GM12878 (cell line): Measurements from ENCODE around the gene ZMYND10. TPM values are rescaled to one million over a fixed set of nuclear protein-coding genes. Genes with fewer than 3 reads are reported as not detected.

Source experiments
- NFXL1 ChIP-seq: fragments of 450-650 bp; IDR thresholded peaks from 2 replicates; pipeline ENCODE4 v1.6.1; 2017; ENCODE audit warnings: antibody characterized with exemption, mild to moderate bottlenecking, borderline replicate concordance
- NFYA ChIP-seq: IDR thresholded peaks from 2 replicates; pipeline ENCODE4 v1.6.1; 2011; ENCODE audit warnings: low read depth, mild to moderate bottlenecking, low read length, improper control_type of control experiment, borderline replicate concordance
- PML ChIP-seq: IDR thresholded peaks from 2 replicates; pipeline ENCODE4 v1.6.1; 2012; ENCODE audit warnings: low read length, inconsistent platforms
- POU2F2 ChIP-seq: IDR thresholded peaks from 3 replicates; pipeline ENCODE4 v1.6.1; 2011; ENCODE audit warnings: low read depth, mild to moderate bottlenecking, low read length, borderline replicate concordance
- SUPT20H ChIP-seq: IDR thresholded peaks from 2 replicates; pipeline ENCODE4 v1.6.1; 2011; ENCODE audit warnings: low read depth, mild to moderate bottlenecking, low read length, moderate library complexity, borderline replicate concordance; ENCODE audit not compliant: control insufficient read depth
- polyA plus RNA-seq, 11 experiments: library from polyadenylated mRNA; depleted of rRNA in 4 of 11; unstranded in 6 of 11; stranded (reverse) in 5 of 11; fragments of >200 nt; fragmentation: Nextera tagmentation in 4 of 11; fragmentation: Illumina TruSeq in 1 of 11; extraction: Ambion mirVana in 4 of 11; extraction: Trizol in 1 of 11; gene quantifications; 1 replicate in 1 of 11; 2 replicates in 10 of 11; pipeline versions ENCODE4 v1.2.1 to v1.2.3, GENCODE V29; 2011 to 2016; ENCODE audit warnings: inconsistent platforms in 2 of 11, missing spikeins in 2 of 11, low read depth in 1 of 11
- total RNA-seq, 4 experiments: library from RNA; depleted of rRNA in 3 of 4; stranded (reverse); fragments of >200 nt in 3 of 4; fragmentation: Illumina TruSeq in 1 of 4; extraction: Trizol in 1 of 4; gene quantifications; 2 replicates each; pipeline versions ENCODE4 v1.2.1 to v1.2.3, GENCODE V29; 2013 to 2021
- TF ChIP-seq, protein P1 (sequence below): fragments of 450-650 bp; IDR thresholded peaks from 2 replicates; pipeline ENCODE4 v1.6.1; 2016; ENCODE audit warnings: mild to moderate bottlenecking, moderate library complexity, borderline replicate concordance
- TF ChIP-seq, protein P2 (sequence below): fragments of 450-650 bp; IDR thresholded peaks from 2 replicates; pipeline ENCODE4 v1.6.1; 2017; ENCODE audit warnings: mild to moderate bottlenecking
- TF ChIP-seq, protein P3 (sequence below): fragments of 450-650 bp; IDR thresholded peaks from 2 replicates; pipeline ENCODE4 v1.6.1; 2018; ENCODE audit warnings: mild to moderate bottlenecking, low read depth, moderate library complexity; ENCODE audit not compliant: partially characterized antibody
- TF ChIP-seq, protein P4 (sequence below): IDR thresholded peaks from 2 replicates; pipeline ENCODE4 v1.6.1; 2012; ENCODE audit warnings: improper control_type of control experiment, low read depth, low read length; ENCODE audit not compliant: insufficient replicate concordance

ZMYND10 gene
- total and polyA plus RNA-seq, 10 of the 15 experiments (the other 5 are each of a cell fraction or from before 2014, with no cell fraction given) = 0.11 to 1.0 (median 0.37) TPM

- TF ChIP-seq, protein P1, sequence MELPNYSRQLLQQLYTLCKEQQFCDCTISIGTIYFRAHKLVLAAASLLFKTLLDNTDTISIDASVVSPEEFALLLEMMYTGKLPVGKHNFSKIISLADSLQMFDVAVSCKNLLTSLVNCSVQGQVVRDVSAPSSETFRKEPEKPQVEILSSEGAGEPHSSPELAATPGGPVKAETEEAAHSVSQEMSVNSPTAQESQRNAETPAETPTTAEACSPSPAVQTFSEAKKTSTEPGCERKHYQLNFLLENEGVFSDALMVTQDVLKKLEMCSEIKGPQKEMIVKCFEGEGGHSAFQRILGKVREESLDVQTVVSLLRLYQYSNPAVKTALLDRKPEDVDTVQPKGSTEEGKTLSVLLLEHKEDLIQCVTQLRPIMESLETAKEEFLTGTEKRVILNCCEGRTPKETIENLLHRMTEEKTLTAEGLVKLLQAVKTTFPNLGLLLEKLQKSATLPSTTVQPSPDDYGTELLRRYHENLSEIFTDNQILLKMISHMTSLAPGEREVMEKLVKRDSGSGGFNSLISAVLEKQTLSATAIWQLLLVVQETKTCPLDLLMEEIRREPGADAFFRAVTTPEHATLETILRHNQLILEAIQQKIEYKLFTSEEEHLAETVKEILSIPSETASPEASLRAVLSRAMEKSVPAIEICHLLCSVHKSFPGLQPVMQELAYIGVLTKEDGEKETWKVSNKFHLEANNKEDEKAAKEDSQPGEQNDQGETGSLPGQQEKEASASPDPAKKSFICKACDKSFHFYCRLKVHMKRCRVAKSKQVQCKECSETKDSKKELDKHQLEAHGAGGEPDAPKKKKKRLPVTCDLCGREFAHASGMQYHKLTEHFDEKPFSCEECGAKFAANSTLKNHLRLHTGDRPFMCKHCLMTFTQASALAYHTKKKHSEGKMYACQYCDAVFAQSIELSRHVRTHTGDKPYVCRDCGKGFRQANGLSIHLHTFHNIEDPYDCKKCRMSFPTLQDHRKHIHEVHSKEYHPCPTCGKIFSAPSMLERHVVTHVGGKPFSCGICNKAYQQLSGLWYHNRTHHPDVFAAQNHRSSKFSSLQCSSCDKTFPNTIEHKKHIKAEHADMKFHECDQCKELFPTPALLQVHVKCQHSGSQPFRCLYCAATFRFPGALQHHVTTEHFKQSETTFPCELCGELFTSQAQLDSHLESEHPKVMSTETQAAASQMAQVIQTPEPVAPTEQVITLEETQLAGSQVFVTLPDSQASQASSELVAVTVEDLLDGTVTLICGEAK = peak; percentile 82; the same call in 1 of the 2 replicates
- peak; percentile 78; the same call in 1 of the 2 replicates for TF ChIP-seq NFXL1
- TF ChIP-seq, protein P2, sequence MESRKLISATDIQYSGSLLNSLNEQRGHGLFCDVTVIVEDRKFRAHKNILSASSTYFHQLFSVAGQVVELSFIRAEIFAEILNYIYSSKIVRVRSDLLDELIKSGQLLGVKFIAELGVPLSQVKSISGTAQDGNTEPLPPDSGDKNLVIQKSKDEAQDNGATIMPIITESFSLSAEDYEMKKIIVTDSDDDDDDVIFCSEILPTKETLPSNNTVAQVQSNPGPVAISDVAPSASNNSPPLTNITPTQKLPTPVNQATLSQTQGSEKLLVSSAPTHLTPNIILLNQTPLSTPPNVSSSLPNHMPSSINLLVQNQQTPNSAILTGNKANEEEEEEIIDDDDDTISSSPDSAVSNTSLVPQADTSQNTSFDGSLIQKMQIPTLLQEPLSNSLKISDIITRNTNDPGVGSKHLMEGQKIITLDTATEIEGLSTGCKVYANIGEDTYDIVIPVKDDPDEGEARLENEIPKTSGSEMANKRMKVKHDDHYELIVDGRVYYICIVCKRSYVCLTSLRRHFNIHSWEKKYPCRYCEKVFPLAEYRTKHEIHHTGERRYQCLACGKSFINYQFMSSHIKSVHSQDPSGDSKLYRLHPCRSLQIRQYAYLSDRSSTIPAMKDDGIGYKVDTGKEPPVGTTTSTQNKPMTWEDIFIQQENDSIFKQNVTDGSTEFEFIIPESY = peak; percentile 71
- TF ChIP-seq PML = no peak
- TF ChIP-seq SUPT20H = no peak
- TF ChIP-seq NFYA = no peak
- TF ChIP-seq, protein P3, sequence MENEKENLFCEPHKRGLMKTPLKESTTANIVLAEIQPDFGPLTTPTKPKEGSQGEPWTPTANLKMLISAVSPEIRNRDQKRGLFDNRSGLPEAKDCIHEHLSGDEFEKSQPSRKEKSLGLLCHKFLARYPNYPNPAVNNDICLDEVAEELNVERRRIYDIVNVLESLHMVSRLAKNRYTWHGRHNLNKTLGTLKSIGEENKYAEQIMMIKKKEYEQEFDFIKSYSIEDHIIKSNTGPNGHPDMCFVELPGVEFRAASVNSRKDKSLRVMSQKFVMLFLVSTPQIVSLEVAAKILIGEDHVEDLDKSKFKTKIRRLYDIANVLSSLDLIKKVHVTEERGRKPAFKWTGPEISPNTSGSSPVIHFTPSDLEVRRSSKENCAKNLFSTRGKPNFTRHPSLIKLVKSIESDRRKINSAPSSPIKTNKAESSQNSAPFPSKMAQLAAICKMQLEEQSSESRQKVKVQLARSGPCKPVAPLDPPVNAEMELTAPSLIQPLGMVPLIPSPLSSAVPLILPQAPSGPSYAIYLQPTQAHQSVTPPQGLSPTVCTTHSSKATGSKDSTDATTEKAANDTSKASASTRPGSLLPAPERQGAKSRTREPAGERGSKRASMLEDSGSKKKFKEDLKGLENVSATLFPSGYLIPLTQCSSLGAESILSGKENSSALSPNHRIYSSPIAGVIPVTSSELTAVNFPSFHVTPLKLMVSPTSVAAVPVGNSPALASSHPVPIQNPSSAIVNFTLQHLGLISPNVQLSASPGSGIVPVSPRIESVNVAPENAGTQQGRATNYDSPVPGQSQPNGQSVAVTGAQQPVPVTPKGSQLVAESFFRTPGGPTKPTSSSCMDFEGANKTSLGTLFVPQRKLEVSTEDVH = peak; percentile 58
- TF ChIP-seq, protein P4, sequence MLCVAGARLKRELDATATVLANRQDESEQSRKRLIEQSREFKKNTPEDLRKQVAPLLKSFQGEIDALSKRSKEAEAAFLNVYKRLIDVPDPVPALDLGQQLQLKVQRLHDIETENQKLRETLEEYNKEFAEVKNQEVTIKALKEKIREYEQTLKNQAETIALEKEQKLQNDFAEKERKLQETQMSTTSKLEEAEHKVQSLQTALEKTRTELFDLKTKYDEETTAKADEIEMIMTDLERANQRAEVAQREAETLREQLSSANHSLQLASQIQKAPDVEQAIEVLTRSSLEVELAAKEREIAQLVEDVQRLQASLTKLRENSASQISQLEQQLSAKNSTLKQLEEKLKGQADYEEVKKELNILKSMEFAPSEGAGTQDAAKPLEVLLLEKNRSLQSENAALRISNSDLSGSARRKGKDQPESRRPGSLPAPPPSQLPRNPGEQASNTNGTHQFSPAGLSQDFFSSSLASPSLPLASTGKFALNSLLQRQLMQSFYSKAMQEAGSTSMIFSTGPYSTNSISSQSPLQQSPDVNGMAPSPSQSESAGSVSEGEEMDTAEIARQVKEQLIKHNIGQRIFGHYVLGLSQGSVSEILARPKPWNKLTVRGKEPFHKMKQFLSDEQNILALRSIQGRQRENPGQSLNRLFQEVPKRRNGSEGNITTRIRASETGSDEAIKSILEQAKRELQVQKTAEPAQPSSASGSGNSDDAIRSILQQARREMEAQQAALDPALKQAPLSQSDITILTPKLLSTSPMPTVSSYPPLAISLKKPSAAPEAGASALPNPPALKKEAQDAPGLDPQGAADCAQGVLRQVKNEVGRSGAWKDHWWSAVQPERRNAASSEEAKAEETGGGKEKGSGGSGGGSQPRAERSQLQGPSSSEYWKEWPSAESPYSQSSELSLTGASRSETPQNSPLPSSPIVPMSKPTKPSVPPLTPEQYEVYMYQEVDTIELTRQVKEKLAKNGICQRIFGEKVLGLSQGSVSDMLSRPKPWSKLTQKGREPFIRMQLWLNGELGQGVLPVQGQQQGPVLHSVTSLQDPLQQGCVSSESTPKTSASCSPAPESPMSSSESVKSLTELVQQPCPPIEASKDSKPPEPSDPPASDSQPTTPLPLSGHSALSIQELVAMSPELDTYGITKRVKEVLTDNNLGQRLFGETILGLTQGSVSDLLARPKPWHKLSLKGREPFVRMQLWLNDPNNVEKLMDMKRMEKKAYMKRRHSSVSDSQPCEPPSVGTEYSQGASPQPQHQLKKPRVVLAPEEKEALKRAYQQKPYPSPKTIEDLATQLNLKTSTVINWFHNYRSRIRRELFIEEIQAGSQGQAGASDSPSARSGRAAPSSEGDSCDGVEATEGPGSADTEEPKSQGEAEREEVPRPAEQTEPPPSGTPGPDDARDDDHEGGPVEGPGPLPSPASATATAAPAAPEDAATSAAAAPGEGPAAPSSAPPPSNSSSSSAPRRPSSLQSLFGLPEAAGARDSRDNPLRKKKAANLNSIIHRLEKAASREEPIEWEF = no peak
- peak; percentile 10; the same call in 1 of the 3 replicates for TF ChIP-seq POU2F2
These were observed 24.0 kb downstream of the ZMYND10 start (continued) for GRCh38 chr3:50321336-50322114.
